ENCODE measurements around the gene PRDM5. TPM values are rescaled to one million over a fixed set of nuclear protein-coding genes. Genes with fewer than 3 reads are reported as not detected.

The PRDM5 gene
- total RNA-seq, 2 experiments from 2014 or later, result 0.14 to 0.22 TPM

DNA sequence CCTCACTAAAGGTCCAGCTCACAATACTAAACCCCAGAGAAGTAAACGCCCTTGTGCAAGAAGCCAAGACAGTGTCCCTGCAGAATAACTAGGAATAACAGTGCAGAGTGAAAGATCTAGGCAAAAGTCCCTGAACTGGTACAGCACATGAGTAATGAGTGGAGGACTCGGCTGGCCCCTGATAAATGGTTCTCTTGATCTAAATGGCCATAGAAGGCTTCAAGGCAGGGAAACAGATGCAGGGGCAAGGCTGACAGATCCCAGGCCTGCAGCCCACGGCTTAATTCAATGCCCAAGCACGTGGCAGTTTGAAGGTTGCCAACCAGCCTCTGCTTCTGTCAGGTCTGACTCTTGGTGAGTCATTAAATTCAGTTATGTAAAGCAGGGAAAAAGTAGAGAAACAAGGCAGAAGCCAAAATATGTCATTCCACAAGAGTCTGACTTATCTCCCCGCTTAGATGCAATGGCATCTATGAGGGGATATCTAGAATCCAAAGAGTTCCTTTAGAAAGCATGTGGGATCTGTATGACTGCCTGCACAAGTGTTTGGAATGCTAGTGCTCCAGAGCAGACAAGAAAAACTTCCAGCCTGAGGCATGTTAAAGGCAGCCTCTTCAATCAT lies 121.3 kb downstream of the PRDM5 start:
- no peaks in the 10 kb centered on the region for H3K9me3 Mint-ChIP-seq
- no peak overlapping the region for H3K27ac Mint-ChIP-seq
- Histone ChIP-seq H3K36me3 (ENCODE audit: insufficient read depth, low read length) (no peaks in the 10 kb centered on the region), H3K27ac (ENCODE audit: low read depth in 1 of 2, low read length in 2 of 2) (no peak overlapping the region), H3K4me3 (ENCODE audit: low read length) (no peak overlapping the region), H3K4me1 (ENCODE audit: insufficient read depth, low read length) (no peaks in the 10 kb centered on the region), H3K27me3 (ENCODE audit: control insufficient read depth in 1 of 2, insufficient read depth in 2 of 2, low read length in 2 of 2) (no peaks in the 10 kb centered on the region), H3K9me3 (ENCODE audit: control insufficient read depth in 1 of 2, insufficient read depth in 1 of 2, low read length in 2 of 2) (no peaks in the 10 kb centered on the region)
- no peak overlapping the region for H3K4me3 Mint-ChIP-seq
- ChIA-PET POLR2A (no interaction called here), CTCF (no interaction called here)
- no peaks in the 10 kb centered on the region for H3K4me1 Mint-ChIP-seq (ENCODE audit: low read depth)
- peaks cover 4% of the 10 kb centered on the region for H3K27me3 Mint-ChIP-seq
- ATAC-seq (ENCODE audit: poor library complexity), result no peak
- H3K36me3 Mint-ChIP-seq (ENCODE audit: low read depth), result no peaks in the 10 kb centered on the region
- intact Hi-C loops (cut with DNase I, micrococcal nuclease), result no loop called here
- no peak for DNase-seq
- TF ChIP-seq, protein P1, sequence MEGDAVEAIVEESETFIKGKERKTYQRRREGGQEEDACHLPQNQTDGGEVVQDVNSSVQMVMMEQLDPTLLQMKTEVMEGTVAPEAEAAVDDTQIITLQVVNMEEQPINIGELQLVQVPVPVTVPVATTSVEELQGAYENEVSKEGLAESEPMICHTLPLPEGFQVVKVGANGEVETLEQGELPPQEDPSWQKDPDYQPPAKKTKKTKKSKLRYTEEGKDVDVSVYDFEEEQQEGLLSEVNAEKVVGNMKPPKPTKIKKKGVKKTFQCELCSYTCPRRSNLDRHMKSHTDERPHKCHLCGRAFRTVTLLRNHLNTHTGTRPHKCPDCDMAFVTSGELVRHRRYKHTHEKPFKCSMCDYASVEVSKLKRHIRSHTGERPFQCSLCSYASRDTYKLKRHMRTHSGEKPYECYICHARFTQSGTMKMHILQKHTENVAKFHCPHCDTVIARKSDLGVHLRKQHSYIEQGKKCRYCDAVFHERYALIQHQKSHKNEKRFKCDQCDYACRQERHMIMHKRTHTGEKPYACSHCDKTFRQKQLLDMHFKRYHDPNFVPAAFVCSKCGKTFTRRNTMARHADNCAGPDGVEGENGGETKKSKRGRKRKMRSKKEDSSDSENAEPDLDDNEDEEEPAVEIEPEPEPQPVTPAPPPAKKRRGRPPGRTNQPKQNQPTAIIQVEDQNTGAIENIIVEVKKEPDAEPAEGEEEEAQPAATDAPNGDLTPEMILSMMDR (IDR thresholded peaks at IDR 0.05), result no peak

DNA sequence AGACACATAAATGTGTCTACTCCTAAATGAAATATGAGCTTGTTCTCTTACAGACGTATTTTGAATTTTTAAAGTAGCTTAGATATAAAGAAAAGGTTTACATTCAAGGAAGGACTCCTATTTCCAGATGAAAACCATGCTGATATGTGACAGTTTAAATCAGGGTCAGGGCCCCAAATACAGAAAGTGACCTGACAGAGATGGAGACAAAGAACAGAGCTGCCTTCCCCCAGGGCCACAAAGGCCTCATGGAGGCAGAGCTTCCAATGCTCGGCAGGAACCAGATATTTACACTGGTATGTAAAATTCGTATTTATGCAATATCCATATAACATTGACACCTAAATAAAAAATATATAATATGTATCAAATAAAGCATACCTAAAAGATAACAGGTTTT lies 124.0 kb downstream of the PRDM5 start:
- no peaks in the 10 kb centered on the region for H3K36me3 ChIP-seq (ENCODE audit: insufficient read depth, low read length)
- no peak overlapping the region for H3K4me3 ChIP-seq (ENCODE audit: low read length)
- CTCF ChIA-PET, result no interaction called here
- H3K36me3 Mint-ChIP-seq (ENCODE audit: low read depth), result no peaks in the 10 kb centered on the region
- H3K4me1 Mint-ChIP-seq (ENCODE audit: low read depth), result no peaks in the 10 kb centered on the region
- intact Hi-C loops (cut with DNase I, micrococcal nuclease), result no loop called here
- no peaks in the 10 kb centered on the region for H3K9me3 ChIP-seq (ENCODE audit: control insufficient read depth in 1 of 2, insufficient read depth in 1 of 2, low read length in 2 of 2)
- DNase-seq (no peak), ATAC-seq (ENCODE audit: poor library complexity) (no peak)
- H3K27ac Mint-ChIP-seq, result no peak overlapping the region
- peaks cover 4% of the 10 kb centered on the region for H3K27me3 Mint-ChIP-seq
- no peaks in the 10 kb centered on the region for H3K27me3 ChIP-seq (ENCODE audit: control insufficient read depth in 1 of 2, insufficient read depth in 2 of 2, low read length in 2 of 2)
- no peaks in the 10 kb centered on the region for H3K9me3 Mint-ChIP-seq
- no peaks in the 10 kb centered on the region for H3K4me1 ChIP-seq (ENCODE audit: insufficient read depth, low read length)
- TF ChIP-seq, protein P1 (IDR thresholded peaks at IDR 0.05), result no peak
- no peak overlapping the region for H3K4me3 Mint-ChIP-seq
- POLR2A ChIA-PET, result no interaction called here
- H3K27ac ChIP-seq (ENCODE audit: low read depth in 1 of 2, low read length in 2 of 2), result no peak overlapping the region

DNA sequence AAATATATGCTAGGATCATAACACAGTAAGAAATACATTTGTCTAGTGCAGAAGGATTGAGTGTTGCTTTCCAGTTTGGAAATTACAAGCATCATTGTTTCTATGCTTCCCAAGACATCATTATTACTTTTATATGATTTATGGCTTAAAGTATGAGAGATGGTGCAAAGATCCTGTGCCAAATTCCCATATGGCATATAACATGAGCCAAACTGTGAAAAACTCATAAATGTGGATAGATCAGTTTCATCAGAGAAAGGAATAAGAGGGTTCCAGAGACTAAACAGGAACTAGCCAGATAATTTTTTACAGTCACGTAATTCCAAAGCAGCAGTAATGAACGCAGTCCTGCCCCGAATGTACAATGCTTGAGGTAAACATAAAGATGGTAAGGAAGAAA lies 126.3 kb downstream of the PRDM5 start:
- H3K9me3 ChIP-seq (ENCODE audit: control insufficient read depth in 1 of 2, insufficient read depth in 1 of 2, low read length in 2 of 2), result no peaks in the 10 kb centered on the region
- no peak for ATAC-seq (ENCODE audit: poor library complexity)
- Mint-ChIP-seq H3K9me3 (no peaks in the 10 kb centered on the region), H3K4me3 (no peak overlapping the region), H3K27ac (no peak overlapping the region), H3K4me1 (ENCODE audit: low read depth) (peaks cover 9% of the 10 kb centered on the region), H3K36me3 (ENCODE audit: low read depth) (no peaks in the 10 kb centered on the region), H3K27me3 (peaks cover 4% of the 10 kb centered on the region)
- H3K36me3 ChIP-seq (ENCODE audit: insufficient read depth, low read length), result no peaks in the 10 kb centered on the region
- CTCF ChIA-PET, result no interaction called here
- no peak for DNase-seq
- POLR2A ChIA-PET, result no interaction called here
- H3K27me3 ChIP-seq (ENCODE audit: control insufficient read depth in 1 of 2, insufficient read depth in 2 of 2, low read length in 2 of 2), result no peaks in the 10 kb centered on the region
- TF ChIP-seq, protein P1 (IDR thresholded peaks at IDR 0.05), result no peak
- no peak overlapping the region for H3K4me3 ChIP-seq (ENCODE audit: low read length)
- H3K27ac ChIP-seq (ENCODE audit: low read depth in 1 of 2, low read length in 2 of 2), result no peak overlapping the region
- intact Hi-C loops (cut with DNase I, micrococcal nuclease), result no loop called here
- peaks cover 5% of the 10 kb centered on the region for H3K4me1 ChIP-seq (ENCODE audit: insufficient read depth, low read length)

Measured in CD4-positive, alpha-beta T cell (primary cell).